ENCODE measurements around the gene MRFAP1. TPM values are rescaled to one million over a fixed set of nuclear protein-coding genes. Genes with fewer than 3 reads are reported as not detected.

The MRFAP1 gene
- polyA plus RNA-seq, 1 experiment = 298 TPM

- CTCF ChIA-PET = no interaction called here
- H3K9me3 ChIP-seq (ENCODE audit: control insufficient read depth, insufficient read depth, low read length) = no peaks in the 10 kb centered on the region; the same call in 1 of the 2 replicates
- TF ChIP-seq, protein P1, sequence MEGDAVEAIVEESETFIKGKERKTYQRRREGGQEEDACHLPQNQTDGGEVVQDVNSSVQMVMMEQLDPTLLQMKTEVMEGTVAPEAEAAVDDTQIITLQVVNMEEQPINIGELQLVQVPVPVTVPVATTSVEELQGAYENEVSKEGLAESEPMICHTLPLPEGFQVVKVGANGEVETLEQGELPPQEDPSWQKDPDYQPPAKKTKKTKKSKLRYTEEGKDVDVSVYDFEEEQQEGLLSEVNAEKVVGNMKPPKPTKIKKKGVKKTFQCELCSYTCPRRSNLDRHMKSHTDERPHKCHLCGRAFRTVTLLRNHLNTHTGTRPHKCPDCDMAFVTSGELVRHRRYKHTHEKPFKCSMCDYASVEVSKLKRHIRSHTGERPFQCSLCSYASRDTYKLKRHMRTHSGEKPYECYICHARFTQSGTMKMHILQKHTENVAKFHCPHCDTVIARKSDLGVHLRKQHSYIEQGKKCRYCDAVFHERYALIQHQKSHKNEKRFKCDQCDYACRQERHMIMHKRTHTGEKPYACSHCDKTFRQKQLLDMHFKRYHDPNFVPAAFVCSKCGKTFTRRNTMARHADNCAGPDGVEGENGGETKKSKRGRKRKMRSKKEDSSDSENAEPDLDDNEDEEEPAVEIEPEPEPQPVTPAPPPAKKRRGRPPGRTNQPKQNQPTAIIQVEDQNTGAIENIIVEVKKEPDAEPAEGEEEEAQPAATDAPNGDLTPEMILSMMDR (IDR thresholded peaks at IDR 0.05; ENCODE audit: low read depth, low read length) = no peak
- POLR2A ChIA-PET = no interaction called here
- H3K27me3 ChIP-seq (ENCODE audit: control insufficient read depth, insufficient read depth, low read length) = no peaks in the 10 kb centered on the region
- no peak overlapping the region for H3K4me3 ChIP-seq (ENCODE audit: low read depth, low read length)
- no peak for DNase-seq (ENCODE audit: low read depth, low spot score)
- no peak overlapping the region for H3K27ac ChIP-seq (ENCODE audit: low read depth, low read length)
Observed at GRCh38 chr4:6613676-6614651, 26.5 kb upstream of the MRFAP1 start.

GRCh38 chr4:6614701-6615230, 25.7 kb upstream of the MRFAP1 start:
- Histone ChIP-seq H3K27ac (ENCODE audit: low read depth, low read length) (no peak overlapping the region), H3K27me3 (ENCODE audit: control insufficient read depth, insufficient read depth, low read length) (no peaks in the 10 kb centered on the region), H3K9me3 (ENCODE audit: control insufficient read depth, insufficient read depth, low read length) (no peaks in the 10 kb centered on the region; the same call in 1 of the 2 replicates), H3K4me3 (ENCODE audit: low read depth, low read length) (no peak overlapping the region)
- ChIA-PET CTCF (no interaction called here), POLR2A (no interaction called here)
- DNase-seq (ENCODE audit: low read depth, low spot score) = no peak
- TF ChIP-seq, protein P1 (IDR thresholded peaks at IDR 0.05; ENCODE audit: low read depth, low read length) = no peak

DNA sequence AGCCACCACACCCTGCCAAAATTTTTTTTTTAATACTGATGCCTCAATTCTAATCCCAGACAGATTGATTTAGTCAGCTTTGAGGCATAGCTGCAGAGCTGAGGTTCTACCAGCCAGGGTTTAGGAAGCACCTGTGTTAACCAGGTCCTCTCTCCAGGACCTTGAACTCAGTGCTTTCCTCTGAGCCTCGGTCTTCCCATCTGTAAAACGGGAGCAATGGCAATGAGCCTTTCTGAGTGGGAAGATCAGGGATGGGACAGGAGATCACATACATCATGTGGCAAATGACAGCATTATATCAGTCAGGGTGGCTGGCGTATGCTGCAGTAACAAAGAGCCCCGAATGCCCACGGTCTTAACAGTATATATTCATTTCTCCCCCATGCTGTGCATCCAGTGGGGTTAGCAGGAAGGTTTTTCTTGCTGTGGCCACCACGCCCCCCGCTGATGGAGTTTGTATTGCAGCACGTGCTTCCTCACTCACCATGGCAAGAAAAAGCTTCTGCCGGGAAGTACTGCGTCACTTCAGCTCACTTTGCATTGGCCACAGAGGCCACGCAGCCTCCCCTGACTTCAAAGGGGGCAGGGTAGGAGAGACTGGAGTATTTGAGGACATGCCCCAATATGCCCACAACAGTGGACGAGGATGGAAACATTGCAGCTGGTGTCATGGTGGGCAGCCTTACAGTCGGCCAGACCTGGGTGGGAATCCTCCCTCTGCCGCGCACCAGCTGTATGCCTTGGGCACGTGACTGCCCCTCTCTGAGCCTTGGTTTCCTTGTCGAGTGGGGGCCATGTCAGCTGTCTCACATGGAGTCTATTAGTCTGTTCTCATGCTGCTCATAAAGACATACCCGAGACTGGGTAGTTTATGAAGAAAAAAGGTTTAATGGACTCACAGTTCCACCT, 24.1 kb upstream of the MRFAP1 start:
- TF ChIP-seq, protein P1 (IDR thresholded peaks at IDR 0.05; ENCODE audit: low read depth, low read length) = no peak
- Histone ChIP-seq H3K27ac (ENCODE audit: low read depth, low read length) (peak overlapping the region; percentile 21), H3K9me3 (ENCODE audit: control insufficient read depth, insufficient read depth, low read length) (no peaks in the 10 kb centered on the region; the same call in 1 of the 2 replicates), H3K27me3 (ENCODE audit: control insufficient read depth, insufficient read depth, low read length) (no peaks in the 10 kb centered on the region), H3K4me3 (ENCODE audit: low read depth, low read length) (no peak overlapping the region)
- CTCF ChIA-PET = no interaction called here
- no peak for DNase-seq (ENCODE audit: low read depth, low spot score)
- POLR2A ChIA-PET = no interaction called here

DNA sequence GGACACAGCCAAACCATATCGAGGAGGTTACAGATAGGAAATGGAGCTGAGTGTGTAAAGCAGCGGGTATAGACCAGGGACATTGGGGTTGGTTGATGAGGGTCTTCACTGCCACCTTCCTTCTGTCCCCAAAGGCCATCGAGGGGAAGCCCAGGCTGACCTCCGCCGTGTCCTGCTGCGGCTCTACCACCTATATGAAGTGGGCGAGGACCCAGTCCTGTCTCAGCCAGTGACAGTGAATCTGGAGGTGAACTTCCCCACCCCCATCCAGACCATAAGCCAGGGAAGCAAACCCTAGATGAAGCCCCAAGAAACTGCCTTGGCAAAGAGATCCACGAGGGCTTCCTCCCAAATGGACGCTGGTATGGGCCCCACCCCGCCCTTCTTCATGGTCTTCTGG, 23.2 kb upstream of the MRFAP1 start:
- H3K9me3 ChIP-seq (ENCODE audit: control insufficient read depth, insufficient read depth, low read length) = no peaks in the 10 kb centered on the region; the same call in none of the 2 replicates
- POLR2A ChIA-PET = no interaction called here
- TF ChIP-seq, protein P1 (IDR thresholded peaks at IDR 0.05; ENCODE audit: low read depth, low read length) = no peak
- no peak overlapping the region for H3K27ac ChIP-seq (ENCODE audit: low read depth, low read length)
- no peak for DNase-seq (ENCODE audit: low read depth, low spot score)
- CTCF ChIA-PET = no interaction called here
- no peak overlapping the region for H3K4me3 ChIP-seq (ENCODE audit: low read depth, low read length)
- H3K27me3 ChIP-seq (ENCODE audit: control insufficient read depth, insufficient read depth, low read length) = no peaks in the 10 kb centered on the region
